GM18909 (cell line): ENCODE results near the gene GJB3.
"Not testable (repeated sequence)": the region's sequence is repeated elsewhere in the genome, so short reads cannot be mapped to it uniquely, and the experiment has no call there.

ENCODE experiments used
- ATAC-seq: cut with Tn5 transposase; IDR thresholded peaks from one replicate; pipeline ENCODE4 v1.9.1; 2021; ENCODE audit warnings: mild to moderate bottlenecking; ENCODE audit not compliant: unreplicated experiment, poor library complexity

The GJB3 gene

DNA sequence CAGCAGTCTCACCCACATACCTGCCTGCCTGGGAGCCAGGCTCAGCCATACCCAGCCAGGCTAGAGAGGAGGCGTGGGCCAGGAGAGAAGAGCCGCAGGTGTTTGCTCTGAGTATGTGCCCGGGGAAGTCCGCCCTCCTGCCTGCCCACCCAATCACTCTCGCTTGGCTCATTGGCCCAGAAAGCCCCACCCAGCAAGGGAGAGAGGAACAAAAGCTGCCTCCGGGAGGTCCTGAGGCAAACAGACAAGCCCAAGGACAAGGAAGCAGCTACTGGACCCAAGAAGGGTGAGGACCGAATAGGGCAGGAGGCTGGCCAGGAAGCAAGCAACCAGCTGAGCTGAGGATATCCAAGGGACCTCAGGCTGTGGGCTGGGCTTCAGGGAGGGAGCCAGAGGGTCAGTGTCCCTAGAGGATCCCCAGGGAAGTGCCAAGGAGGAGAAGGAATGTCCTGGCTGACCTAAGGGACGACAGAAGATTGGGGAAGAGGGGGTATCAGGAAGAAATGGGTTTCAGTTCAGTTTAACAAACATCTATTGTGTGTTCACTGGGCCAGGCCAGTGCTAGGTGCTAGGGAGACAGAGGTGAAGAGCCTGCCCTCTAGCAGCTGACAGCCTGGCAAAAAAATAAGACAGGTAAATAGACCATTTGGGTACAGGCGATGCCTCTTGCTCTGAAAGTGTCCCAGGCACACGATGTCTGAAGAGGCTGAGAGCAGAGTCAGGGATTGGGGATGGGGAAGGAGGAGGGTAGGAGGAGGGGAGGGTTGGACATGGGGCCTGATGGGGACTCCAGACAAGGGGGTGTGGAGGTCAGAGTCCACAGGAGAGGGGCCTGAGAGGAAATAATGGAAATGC is 21.3 kb upstream of the GJB3 start, which contains the start of gene GJB4:
Gene GJB4, plus strand, starts transcription at position 238 of the 855 bp plus-strand sequence. CDS start 1,515 bp downstream, outside the sequence.
- no peak for ATAC-seq

DNA sequence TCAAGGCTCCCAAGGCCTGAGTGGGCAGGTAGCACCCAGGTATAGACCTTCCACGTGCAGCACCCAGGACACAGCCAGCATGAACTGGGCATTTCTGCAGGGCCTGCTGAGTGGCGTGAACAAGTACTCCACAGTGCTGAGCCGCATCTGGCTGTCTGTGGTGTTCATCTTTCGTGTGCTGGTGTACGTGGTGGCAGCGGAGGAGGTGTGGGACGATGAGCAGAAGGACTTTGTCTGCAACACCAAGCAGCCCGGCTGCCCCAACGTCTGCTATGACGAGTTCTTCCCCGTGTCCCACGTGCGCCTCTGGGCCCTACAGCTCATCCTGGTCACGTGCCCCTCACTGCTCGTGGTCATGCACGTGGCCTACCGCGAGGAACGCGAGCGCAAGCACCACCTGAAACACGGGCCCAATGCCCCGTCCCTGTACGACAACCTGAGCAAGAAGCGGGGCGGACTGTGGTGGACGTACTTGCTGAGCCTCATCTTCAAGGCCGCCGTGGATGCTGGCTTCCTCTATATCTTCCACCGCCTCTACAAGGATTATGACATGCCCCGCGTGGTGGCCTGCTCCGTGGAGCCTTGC is 19.7 kb upstream of the GJB3 start:
- ATAC-seq, result no peak

- no peak for ATAC-seq
These were observed 19.2 kb upstream of the GJB3 start for GRCh38 chr1:34761776-34762307.

DNA sequence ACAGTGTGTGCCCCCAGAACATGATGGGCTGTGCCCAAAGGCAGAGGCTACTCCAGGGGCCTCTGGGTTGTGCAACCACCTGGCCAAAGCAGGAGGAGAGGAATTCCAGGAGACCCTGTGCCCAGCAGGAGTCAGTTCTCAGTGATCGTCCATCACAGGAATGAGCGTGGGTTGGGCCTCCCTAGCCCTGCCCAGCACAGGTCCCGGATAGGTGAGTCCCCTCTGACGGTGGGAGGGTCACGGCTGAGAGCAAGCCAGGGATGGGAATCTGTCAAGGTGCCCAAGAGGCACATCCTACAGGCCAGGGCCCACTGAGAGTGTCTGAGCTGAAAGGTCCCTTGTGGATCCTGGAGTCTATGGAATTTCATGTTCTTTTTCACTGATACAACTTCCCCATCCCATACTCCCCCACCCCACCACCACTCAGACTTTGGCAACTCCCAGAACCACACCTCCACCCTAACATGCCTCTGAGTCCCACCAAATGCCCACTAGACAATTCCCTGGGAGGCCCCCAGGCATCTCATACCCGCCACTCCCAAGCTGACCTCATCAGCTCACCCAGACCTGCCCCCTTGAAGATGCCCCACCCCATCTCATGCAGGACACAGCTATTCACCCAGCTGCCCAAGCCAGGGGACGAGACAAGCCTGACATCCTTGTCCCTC is 18.4 kb upstream of the GJB3 start:
- no peak for ATAC-seq

DNA sequence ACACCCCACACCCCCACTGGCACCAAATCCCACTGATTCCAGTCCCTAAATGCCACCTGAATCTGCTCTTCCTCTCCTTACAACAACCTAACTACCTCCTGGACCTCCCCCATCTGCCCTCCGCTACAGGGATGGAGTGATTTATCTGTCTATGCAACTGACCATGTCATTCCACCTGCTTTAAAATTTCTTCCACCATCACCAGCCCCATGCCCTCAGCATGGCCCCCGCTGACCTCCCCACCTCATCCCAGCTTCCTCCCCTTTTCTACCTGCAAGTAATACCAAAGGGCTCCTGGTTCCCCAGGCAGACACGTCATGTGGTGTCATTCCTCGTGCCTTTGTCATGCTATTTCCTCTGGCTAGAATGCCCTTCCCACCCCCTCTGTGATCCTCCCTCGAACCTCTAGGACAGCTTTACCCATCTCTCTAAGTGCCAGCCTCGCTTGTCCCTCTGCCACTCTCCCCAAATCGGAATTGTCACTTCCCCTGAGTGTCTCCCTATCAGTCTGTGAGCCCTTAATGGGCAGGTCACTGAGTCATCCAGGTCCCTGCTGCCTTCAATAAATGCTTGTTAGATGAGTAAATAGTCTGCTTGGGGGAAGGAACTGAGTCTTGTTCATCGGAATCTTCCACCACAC is 17.8 kb upstream of the GJB3 start:
- ATAC-seq, result no peak

- ATAC-seq, result no peak
These were observed 12.2 kb upstream of the GJB3 start for GRCh38 chr1:34768856-34769255.

DNA sequence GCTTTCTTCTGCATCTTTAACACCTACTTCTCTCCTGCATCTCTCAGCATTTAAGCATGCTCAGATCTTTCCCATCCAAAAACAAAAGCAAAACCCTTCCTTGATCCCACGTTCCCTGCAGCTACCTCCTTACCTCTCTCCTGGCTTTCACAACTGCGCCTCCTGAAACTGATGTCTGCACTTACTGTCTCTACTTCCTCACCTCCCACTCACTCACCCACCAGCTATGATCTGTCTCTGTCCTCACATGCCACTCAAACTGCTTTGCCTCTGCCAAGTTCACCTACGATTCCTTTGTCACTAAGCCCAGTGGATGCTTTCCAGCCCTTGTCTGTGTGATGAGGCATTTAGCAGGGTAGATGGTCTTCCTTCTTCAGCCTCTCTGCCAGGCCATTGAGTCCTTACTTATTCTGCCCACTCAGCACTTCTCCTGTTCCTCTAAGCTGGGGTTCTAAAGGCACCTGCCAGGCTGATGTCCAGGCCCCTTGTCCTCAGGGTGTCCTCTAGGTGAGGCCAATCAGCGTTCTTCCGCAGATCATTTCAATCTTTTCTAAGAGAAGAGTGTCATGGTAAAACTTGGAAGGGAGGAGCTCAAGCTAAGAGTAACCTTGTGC is 10.0 kb upstream of the GJB3 start:
- ATAC-seq, result no peak

DNA sequence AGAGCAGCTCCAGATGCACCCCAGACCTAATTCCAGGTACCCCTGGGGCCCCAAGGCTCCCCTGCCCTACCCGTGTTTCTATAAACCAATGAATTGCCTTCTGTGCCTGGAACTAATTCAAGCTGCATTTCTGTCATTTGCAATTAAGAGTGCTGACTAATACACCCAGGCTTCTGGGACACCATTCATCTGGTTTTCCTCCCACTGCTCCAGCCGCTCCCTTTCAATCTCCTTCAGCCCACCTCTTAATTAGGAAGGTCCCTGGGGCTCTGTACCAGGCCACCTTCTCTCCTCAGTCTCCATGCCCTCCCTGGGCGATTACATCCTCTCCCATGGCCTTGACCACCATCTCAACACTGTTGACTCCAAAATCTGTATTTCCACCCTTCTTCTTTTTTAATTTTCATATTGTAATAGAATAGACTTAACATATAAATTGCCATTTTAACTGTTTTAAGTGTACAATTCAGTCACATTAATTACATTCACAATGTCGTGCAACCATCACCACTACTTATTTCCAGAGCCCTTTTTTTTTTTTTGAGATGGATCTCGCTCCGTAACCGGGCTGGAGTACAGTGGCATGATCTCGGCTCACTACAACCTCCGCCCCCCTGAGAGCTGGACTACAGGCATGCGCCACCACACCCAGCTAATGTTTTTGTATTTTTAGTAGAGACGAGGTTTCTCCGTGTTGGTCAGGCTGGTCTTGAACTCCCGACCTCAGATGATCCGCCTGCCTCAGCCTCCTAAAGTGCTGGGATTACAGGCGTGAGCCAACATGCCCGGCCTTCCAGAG is 9.2 kb upstream of the GJB3 start:
- no peak for ATAC-seq

- ATAC-seq, result not testable (repeated sequence)
These were observed 7.9 kb upstream of the GJB3 start for GRCh38 chr1:34773114-34773513.

DNA sequence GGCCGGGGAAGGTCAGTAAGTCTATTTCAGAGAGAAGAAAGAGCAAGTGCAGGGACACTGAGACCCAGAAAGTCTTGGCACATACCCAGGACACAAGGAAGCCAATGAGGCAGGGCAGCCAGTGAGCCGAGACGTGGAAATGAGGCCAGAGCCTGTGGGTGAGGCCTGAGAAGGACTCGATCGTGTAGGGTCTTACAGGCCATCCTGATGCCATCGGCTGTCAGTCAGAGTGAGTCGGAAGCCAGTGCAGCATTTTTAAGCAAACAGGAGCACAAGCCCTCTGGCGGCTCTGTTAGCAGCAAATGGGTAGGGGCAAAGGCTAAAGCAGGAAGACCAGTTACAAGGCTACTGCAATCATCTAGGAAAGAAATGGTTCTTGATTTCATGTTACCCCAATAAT is 6.1 kb upstream of the GJB3 start:
- ATAC-seq, result no peak

DNA sequence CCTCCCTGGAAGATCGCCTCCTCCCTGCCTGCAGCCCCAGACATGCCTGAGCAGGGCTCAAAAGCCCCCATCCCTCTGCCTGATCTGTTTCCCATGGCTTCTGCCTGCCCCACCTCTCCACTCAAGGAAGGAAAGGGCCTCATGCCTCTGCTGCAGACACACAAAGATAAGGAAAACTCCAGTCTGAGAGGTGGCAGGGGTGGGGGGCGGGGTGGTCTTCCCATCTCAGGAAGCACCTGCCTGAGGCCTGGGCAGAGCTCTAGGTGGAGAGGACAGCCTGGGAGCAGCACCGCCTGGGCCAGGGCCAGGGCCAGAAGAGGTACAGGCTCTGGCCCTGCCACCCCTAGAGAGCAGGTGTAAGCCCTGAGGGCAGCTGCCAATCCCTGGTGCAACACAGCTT is 4.1 kb upstream of the GJB3 start:
- ATAC-seq, result no peak

DNA sequence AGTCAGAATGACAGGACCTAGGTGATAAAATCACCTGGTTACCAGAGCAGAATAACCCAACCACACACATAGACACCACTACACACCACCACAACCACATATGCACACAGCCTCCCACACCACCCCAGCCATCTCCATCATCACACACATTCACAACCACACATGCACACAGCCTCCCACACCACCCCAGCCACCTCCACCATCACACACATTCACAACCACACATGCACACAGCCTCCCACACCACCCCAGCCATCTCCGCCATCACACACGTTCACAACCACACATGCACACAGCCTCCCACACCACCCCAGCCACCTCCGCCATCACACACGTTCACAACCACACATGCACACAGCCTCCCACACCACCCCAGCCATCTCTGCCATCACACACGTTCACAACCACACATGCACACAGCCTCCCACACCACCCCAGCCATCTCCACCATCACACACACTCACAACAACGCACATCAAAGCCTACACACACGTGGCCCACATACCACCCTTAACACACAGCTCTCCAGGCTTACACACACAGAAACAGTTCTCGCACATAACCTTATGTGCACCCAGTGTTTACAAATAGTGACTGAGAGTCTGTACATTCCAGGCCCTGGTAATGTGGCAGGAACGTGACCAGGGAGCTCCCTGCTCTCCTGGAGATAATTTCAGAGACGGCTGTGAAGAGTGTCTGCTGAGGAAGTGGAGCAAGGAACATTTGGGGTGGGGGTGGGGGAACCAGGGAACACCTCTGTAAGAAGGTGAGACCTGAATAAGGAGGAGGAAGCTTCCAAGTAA is 3.3 kb upstream of the GJB3 start:
- no peak for ATAC-seq

GRCh38 chr1:34778381-34778780 is 2.6 kb upstream of the GJB3 start:
- no peak for ATAC-seq

- ATAC-seq, result no peak
These were observed 2.0 kb upstream of the GJB3 start for GRCh38 chr1:34779005-34779404.

GRCh38 chr1:34779526-34779925 is 1.5 kb upstream of the GJB3 start:
- ATAC-seq, result no peak

- ATAC-seq, result no peak
These were observed 1.1 kb upstream of the GJB3 start for GRCh38 chr1:34779962-34780361.

GRCh38 chr1:34780528-34780927 is 486 bp upstream of the GJB3 start:
- no peak for ATAC-seq

DNA sequence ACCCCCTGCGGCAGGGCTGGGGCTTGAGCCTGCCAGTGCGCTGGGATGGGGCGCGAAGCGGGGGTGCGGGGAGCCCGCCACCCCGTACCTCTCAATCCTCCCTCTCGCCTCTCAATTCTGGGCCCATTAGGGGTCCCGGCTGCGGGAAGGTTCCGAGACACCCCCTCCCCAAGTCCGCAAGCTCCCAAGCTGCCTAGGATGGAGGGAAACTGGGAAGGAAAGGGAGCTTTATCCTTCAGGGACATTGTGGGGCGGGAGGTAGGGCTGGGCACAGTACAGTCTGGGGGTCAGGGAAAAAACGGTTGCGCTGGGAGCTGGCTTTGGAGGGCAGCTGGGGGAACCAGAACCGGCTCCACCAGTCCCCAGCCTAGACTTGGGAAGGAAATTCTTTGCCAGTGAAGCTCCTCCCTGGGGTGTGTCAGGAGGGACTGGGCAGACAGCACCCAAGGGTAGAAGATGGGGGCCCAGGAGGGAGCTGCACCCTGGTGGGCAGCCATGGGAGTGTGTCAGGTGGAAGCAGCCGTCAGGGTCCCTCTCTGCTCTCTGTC is 904 bp downstream of the GJB3 start:
- ATAC-seq, result no peak
